ENCODE measurements around the gene TFEB. TPM values are rescaled to one million over a fixed set of nuclear protein-coding genes. Genes with fewer than 3 reads are reported as not detected.

Gene TFEB
- total and polyA plus RNA-seq, 10 of the 15 experiments (the other 5 are each of a cell fraction or from before 2014, with no cell fraction given), result 0.84 to 108 (median 60.8) TPM

GRCh38 chr6:41658636-41659035 is 76.8 kb downstream of the TFEB start:
- FAIRE-seq, result no peak
- H3K36me3 ChIP-seq (ENCODE audit: control insufficient read depth in 2 of 2, insufficient read depth in 2 of 2, low read length in 1 of 2), result no peaks in the 10 kb centered on the region
- H3K4me3 ChIP-seq, result no peak overlapping the region
- ChIA-PET CTCF (interaction anchor here (0.7 kb wide), 1 partner anchor 352 kb away, joined by 3 read pairs; no protein-coding TSS in a partner anchor), SMC1A (ENCODE audit: uncharacterized antibody, unreplicated experiment) (no interaction called here), RAD21 (ENCODE audit: unreplicated experiment) (interaction anchor here (1.1 kb wide), 1 partner anchor 117 kb away, joined by 3 read pairs; no protein-coding TSS in a partner anchor), POLR2A (interaction anchor here (0.6 kb wide), 1 partner anchor 308 kb away, joined by 3 read pairs; no protein-coding TSS in a partner anchor)
- H3K79me2 ChIP-seq (ENCODE audit: control insufficient read depth, insufficient read depth, low read length), result no peaks in the 10 kb centered on the region
- no peak overlapping the region for H3K27ac ChIP-seq (ENCODE audit: control insufficient read depth, insufficient read depth)
- intact Hi-C loops (cut with micrococcal nuclease; ENCODE audit: unreplicated experiment), result no loop called here
- no peaks in the 10 kb centered on the region for H3K4me1 ChIP-seq (ENCODE audit: control insufficient read depth, insufficient read depth, low read length)
- H3K9me3 ChIP-seq (replicated peaks; ENCODE audit: control insufficient read depth, insufficient read depth, low read length), result no peaks in the 10 kb centered on the region
- BruUV-seq (replicated peaks), result no TSS peak
- 35% methylated on average over 13 of the region's 13 CpGs for WGBS (ENCODE audit: insufficient coverage, insufficient replicate concordance, low lambda C conversion rate, missing lambda C conversion rate)
- in situ Hi-C loops (cut with MboI), result no loop called here
- TF ChIP-seq, protein P1, sequence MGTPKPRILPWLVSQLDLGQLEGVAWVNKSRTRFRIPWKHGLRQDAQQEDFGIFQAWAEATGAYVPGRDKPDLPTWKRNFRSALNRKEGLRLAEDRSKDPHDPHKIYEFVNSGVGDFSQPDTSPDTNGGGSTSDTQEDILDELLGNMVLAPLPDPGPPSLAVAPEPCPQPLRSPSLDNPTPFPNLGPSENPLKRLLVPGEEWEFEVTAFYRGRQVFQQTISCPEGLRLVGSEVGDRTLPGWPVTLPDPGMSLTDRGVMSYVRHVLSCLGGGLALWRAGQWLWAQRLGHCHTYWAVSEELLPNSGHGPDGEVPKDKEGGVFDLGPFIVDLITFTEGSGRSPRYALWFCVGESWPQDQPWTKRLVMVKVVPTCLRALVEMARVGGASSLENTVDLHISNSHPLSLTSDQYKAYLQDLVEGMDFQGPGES (IDR thresholded peaks at IDR 0.05), result no peak
- peaks cover 5% of the 10 kb centered on the region in 2 experiments; a peak in 3 of 4 replicates for H3K27me3 ChIP-seq (replicated peaks in 1 of 2; ENCODE audit: control insufficient read depth in 2 of 2, insufficient read depth in 2 of 2, low read length in 1 of 2)
- no peak for ATAC-seq
- H4K20me1 ChIP-seq (ENCODE audit: control insufficient read depth, insufficient read depth), result no peaks in the 10 kb centered on the region
- H3K9ac ChIP-seq (ENCODE audit: control insufficient read depth, insufficient read depth, low read length), result no peak overlapping the region
- no peak overlapping the region for H2AFZ ChIP-seq (ENCODE audit: control insufficient read depth, low read depth, low read length)
- H3K4me2 ChIP-seq (ENCODE audit: control insufficient read depth, insufficient read depth), result no peak overlapping the region
- DNase-seq (ENCODE audit: low read depth, low spot score), result no peak

GRCh38 chr6:41657131-41658094 is 78.0 kb downstream of the TFEB start:
- no peak for ATAC-seq
- H3K9me3 ChIP-seq (replicated peaks; ENCODE audit: control insufficient read depth, insufficient read depth, low read length), result no peaks in the 10 kb centered on the region
- DNase-seq (ENCODE audit: low read depth, low spot score), result no peak
- peaks cover 5% of the 10 kb centered on the region in 2 experiments; a peak in 3 of 4 replicates for H3K27me3 ChIP-seq (replicated peaks in 1 of 2; ENCODE audit: control insufficient read depth in 2 of 2, insufficient read depth in 2 of 2, low read length in 1 of 2)
- POLR2A ChIA-PET, result interaction anchor here (0.8 kb wide), 1 partner anchor 104 kb away, joined by 3 read pairs; no protein-coding TSS in a partner anchor
- RAD21 ChIA-PET (ENCODE audit: unreplicated experiment), result no interaction called here
- in situ Hi-C loops (cut with MboI) (no loop called here), intact Hi-C loops (cut with micrococcal nuclease; ENCODE audit: unreplicated experiment) (no loop called here)
- no peaks in the 10 kb centered on the region for H4K20me1 ChIP-seq (ENCODE audit: control insufficient read depth, insufficient read depth)
- no peak for FAIRE-seq
- H3K27ac ChIP-seq (ENCODE audit: control insufficient read depth, insufficient read depth), result no peak overlapping the region
- no peak for TF ChIP-seq NR2C1 (IDR thresholded peaks at IDR 0.05)
- TF ChIP-seq SKIL (IDR thresholded peaks at IDR 0.05; ENCODE audit: low read depth, poor library complexity, severe bottlenecking), result no peak
- no peak for TF ChIP-seq HDAC2 (IDR thresholded peaks at IDR 0.05)
- TF ChIP-seq CREB1 (IDR thresholded peaks at IDR 0.05; ENCODE audit: low read depth), result no peak
- TF ChIP-seq BHLHE40 (IDR thresholded peaks at IDR 0.05; ENCODE audit: borderline replicate concordance in 1 of 2, low read depth in 2 of 2, low read length in 1 of 2), result no peak
- BruUV-seq (replicated peaks), result no TSS peak
- WGBS (ENCODE audit: insufficient coverage, insufficient replicate concordance, low lambda C conversion rate, missing lambda C conversion rate), result 49% methylated on average over 22 of the region's 23 CpGs
- no peak overlapping the region for H3K4me2 ChIP-seq (ENCODE audit: control insufficient read depth, insufficient read depth)
- no peak overlapping the region for H3K4me3 ChIP-seq
- H2AFZ ChIP-seq (ENCODE audit: control insufficient read depth, low read depth, low read length), result no peak overlapping the region
- SMC1A ChIA-PET (ENCODE audit: uncharacterized antibody, unreplicated experiment), result no interaction called here
- H3K4me1 ChIP-seq (ENCODE audit: control insufficient read depth, insufficient read depth, low read length), result no peaks in the 10 kb centered on the region
- H3K79me2 ChIP-seq (ENCODE audit: control insufficient read depth, insufficient read depth, low read length), result no peaks in the 10 kb centered on the region
- CTCF ChIA-PET, result interaction anchor here (0.7 kb wide), 1 partner anchor 351 kb away, joined by 3 read pairs; no protein-coding TSS in a partner anchor
- no peaks in the 10 kb centered on the region for H3K36me3 ChIP-seq (ENCODE audit: control insufficient read depth in 2 of 2, insufficient read depth in 2 of 2, low read length in 1 of 2)
- no peak overlapping the region for H3K9ac ChIP-seq (ENCODE audit: control insufficient read depth, insufficient read depth, low read length)

Data from GM12878 (cell line).